Hematopoietic multipotent progenitor cell treated with erythropoietin and hydrocortisone succinate and interleukin-3 and kit ligand, for 6 days (in vitro differentiated cells): Measurements from ENCODE around the gene GPR161.

ENCODE experiments used
- DNase-seq: peaks from one replicate; pipeline ENCODE4 v3.0.0-alpha.2; 2015

Gene GPR161

DNA sequence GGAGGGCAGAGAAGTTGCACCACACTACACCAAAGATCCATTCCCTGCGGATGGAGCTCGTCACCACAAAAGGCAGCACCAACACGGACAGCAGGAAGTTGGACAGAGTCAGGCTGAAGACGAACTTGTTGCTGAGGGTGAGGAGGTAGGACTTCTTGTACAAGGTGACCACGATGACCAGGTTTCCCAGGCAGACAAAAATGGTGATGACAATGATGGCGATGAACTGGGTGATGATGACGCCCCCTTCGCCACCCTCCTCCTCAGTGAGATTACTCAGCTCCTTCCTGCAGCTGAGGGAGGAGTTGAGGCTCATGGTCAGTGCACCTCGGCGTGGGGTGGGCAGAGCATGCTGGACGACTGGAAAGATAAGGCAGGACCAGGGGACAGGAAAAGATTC is 32.2 kb downstream of the GPR161 start:
- DNase-seq, result no peak

DNA sequence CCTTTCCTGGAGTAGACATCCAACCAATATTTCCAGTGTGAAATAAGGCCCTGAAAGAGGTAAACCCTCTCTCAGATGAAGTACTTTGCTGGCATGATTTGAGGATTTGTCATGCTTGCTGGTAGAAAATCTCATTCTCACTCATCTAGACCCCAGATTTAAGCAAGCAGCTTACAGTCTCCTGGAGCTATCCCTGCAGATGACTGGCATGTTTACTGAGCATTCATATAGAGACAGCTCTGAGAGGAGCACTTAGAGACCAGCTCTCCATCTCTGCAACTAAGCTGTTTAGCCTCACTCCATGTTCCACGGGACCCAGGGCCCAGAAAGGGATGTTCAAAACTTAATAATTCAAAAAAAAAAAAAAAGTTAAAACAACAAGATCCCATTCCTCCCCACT is 34.2 kb downstream of the GPR161 start:
- DNase-seq, result no peak

DNA sequence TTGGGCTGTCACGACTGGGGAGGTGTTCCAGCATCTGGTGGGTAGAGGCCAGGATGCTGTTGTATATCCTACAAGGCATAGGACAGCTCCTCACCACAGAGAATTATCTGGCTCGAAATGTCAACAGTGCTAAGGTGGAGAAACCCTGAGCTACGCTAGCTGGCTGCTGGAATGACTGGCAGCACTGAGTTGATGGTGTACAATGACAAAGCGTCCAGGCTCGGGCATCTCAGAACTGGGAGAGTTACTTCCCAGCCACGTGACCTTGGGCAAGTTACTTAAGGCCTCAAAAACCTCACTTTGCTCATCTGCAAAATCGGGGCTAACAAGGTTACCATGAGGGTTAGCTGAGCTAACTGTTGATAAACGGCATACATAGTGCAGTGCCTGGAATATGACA is 35.4 kb downstream of the GPR161 start:
- no peak for DNase-seq

DNA sequence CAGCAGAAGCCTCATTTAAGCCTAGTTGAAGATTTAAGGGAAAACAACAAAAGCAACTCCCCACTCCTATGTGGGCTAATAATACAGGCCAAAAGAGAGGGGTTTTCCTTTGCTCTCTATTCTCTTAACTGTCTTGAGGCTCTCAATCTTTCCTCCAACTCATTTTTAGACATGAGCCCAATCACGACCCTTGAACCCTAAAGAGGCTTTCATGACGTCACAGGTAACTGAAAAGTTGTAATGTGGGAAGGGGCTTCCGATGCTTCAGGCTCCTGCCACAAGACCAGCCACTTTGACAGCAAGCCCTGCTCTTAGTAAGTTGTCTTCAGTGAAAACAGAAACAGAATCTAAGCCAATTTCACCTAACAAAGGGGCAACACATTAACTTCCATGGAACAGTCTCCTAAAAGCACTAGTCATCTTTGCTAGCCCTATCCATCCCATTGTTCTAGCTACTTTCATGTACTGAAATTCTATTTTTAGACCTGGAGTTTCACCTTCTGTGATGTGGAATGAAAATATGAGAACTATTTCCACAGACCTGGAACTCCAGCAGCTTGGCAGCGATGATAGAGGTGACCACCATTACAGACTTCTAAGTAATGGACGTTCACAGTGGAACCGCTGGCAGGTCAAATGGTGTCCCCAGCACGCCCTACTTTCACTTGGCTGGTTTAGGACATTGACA is 36.3 kb downstream of the GPR161 start:
- DNase-seq, result no peak

DNA sequence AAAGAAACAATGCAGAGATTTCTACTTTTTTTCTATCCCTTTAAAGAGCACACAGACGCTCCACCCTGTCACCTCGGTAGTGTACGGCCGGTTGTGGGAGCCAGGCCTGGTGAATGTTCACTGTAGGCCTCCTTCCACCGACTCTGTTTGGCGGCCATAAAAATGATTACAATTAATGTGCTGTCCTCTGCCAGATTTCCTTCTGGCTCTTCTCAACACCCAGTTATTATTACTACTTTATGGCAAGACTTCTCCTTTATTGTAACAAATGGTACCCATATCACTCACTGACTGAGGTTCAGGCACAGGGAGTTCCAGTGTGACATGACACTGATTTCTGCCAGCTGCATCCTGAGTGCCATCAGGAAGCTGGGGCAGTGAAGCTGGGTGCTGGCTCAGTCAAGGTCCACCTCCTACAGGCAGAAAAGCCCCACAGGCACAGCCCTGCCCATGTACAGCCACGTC is 37.4 kb downstream of the GPR161 start:
- no peak for DNase-seq

DNA sequence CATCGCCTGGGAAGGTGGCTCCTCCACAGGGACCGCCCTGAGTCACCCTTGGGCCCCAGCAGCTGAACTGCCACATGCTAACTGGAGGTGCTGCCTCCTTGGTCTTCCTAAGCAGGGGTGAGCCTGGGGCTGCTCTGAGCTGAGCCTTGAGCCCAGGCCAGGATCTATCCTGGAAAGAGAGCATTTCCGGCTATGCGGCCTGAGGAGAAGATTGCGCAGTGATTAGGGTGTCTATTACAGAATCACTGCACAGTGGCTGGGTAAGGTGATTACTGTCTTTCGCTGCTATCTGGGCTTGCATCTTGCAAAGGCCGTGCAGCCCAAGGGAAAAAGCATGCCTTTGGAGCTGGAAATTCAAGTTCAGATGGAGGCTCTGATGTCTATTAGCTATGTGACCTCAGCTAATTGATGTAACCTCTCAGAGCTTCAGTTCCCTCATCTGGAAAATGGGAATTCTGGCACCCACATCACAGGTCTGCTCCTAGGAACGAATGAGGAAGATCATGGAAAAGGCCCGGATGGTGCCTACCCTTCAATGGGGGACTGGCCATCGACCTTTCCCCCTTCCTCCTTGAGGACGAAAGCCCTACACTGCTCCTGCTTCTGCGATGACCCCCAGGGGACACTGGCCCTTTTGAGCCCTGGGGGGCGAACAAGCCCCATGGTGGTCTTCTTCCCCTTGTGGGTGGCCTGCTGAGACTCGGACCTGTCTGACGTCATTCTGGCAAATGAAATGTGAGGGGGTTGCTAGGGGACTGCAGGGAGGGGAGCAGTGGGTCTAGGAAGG is 38.0 kb downstream of the GPR161 start:
- no peak for DNase-seq

DNA sequence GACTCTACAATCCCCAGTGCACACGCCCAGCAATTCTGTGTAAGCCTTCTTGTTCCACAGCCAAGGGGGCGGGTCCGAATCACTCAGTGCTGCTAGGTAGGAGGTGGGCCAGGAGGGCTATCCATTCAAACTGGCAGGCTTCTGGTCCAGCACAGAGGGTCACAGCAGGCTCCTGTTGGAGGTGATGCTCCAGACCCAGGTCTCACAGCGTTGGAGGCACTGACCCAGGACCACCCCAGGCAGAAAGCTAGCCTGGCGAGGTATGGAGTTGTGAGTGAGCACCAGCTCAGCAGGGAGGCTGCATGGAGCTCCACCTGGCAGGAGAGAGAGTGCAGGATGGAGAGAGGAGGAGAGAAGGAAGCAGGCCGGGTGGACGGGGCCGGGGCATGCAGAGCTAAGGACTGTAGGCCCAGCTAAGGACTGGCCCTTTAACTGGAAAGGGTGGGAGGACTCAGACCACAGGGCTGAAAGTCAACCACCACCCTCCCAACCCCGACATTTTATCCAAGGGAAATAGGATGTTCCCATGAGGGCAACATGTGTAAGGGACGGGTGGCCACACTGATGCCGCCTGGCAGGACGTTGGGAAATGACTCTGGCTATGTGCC is 38.7 kb downstream of the GPR161 start:
- no peak for DNase-seq

DNA sequence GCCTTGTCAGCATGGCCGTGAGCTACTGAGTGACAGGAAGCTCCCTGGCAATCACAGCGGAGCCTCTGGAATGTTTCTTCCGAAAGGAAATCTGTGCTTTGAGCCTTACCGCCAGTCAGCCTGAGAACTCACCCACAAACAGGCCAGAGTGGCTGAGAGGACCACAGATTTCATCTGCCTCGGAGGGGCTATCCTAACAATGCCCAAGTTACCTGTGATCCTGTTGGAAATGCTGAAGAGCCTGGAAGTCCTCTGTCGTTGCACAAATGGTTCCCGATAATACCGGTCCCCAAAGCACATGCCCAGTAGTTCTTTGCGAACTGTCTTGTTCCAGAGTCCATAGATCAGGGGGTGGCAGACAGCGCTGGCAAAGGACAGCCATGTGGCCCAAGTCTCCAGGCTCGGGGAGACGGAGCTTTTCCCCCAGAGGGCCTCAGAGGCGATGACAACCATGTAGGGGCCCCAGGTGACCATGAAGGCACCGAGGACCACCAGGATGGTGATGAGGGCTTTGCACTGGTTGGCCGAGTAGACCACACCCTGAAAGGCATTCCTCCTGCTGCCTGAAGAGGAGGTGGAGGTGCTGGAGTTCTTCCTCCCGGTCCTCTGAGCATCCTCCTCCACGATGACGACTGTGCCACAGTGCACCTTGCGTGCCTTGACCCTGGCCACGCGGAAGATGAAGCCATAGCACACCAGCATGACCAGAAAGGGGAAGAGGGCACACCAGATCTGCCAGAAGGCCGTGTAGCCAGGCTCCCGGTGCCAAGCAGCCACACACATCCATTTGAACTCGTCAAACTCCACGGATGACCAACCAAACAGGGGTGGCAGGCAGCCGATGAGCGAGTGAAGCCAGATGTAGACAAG is 40.2 kb downstream of the GPR161 start:
- DNase-seq, result no peak

DNA sequence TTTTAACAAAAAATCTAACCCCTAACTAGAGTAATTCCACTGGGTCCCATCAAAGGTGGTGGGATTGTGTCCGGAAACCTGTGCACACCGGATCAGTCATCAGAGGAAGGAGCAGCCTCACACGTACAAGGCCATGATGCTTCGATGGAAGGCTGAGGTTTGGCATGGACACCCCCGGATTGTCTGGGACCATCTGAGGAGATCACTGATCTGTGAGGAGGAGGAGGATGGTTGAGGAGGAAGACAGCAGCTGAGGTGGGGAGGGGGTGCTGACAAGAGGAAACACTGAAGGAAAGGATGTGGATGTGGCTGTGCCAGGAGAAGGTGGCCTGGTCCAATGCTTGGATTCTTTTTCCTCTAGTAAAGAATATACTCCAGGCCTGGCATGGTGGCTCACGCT is 41.3 kb downstream of the GPR161 start:
- no peak for DNase-seq

DNA sequence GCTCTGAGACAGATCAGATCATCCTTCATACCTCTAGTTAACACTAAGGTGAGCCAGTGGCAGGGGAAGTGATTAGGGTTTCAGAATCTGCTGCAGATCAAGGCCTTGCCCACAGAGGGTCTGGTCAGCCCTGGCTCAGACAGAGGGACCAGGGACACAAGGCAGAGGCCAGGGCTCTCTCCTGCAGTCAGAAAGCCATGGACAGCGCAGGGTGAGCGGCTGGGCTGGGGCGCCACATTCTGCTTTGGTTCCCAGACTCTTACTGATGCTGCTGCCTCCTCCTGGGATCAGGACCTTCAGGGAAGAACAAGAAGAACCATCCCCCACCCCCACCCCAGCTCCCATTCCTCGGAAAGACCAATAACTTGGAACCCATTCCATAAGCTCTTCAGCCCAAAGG is 43.1 kb downstream of the GPR161 start:
- no peak for DNase-seq

DNA sequence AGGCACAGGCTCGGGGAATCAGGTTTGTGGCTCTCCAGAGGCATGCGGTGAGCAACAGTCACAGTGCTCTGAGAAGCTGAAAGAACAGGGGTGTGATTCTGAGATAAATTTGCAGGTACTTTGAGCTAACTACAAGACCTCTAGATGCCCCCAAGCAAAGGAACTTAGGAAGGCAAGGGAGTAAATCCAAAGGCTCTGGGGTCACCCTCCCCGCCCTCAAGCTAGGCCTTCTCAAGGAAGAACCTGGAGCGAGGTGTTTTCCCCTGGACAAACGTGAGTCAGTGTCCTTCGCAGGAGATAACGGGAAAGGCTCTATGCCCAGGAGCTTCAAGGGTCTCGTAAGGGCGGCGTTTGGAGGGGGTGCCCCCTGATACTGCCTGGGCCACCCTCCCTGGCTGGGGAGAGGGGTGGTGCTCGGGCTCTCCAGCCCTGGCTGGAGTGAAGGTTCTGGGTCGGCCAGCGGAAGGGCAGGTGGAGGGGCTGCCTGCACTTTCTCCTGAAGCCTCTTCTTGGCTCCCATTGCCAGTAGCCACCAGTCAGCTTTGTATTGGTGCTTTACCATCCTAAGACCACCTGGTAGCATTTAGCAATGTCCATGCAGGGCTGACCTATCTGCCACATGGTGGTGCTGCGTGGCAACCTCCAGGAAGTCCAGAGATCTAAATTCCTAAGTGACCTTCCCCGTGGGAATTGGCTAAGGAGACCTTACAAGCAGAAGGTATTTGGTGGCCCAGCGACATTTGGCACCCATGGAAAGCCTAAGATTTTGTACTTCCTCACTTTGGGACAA is 44.0 kb downstream of the GPR161 start:
- DNase-seq, result no peak

DNA sequence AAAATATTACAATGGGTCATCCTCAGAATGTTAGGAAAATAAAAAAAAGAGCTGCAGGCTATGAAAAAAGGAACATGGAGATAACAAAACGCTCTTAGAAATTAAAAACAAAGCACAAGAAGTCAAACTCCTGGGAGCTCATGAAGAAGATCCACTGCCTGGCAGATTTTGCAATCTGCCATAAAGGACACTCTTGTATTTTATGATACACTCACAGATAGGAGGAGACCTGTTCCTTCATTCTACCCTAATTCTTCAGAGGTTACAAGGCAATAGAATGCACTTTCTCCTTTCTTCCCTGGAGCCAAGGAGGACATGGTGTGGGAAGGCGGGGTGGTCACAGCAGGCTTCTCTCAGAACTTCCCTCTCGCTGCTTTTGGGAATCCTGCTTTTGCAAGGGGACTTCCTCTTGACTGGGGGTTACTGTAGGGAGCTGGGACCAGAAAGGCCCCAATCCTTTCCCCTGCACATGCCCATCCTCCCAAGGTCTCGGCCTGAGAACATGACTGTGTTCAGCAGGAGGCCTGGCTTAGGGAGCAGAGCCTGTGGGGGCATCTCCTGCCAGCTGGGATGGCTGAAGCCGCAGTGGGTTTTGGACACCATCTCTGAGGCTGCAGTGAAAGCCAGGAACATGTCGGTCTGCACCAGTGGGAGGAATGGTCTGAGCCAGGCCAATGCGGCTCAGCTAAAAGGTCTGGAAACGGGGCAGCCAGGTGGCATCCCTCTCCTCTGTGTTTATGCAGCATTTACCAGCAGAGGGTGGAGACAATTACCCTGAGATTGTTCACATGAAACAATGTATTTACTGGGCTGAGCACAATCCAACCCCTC is 44.8 kb downstream of the GPR161 start:
- no peak for DNase-seq

DNA sequence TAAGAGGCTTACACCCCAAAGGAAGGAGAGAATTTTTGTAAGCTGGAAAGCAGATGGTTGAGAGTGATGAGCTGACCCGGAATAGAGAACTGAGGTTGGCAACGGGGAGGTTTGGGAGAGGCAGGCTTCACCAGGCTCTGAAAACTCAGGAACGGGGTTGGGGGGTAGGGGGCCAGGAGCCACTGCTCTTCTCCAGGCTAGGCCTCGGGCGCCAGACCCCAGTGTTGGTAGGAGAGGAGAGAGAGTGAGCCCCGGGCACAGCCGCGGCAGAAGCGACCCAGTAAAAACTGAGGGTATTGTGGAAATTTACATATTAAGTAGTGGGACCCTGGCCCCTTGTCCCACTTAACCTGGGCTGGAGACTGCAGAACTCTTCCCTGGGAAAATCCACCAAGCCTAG is 45.7 kb downstream of the GPR161 start:
- no peak for DNase-seq

DNA sequence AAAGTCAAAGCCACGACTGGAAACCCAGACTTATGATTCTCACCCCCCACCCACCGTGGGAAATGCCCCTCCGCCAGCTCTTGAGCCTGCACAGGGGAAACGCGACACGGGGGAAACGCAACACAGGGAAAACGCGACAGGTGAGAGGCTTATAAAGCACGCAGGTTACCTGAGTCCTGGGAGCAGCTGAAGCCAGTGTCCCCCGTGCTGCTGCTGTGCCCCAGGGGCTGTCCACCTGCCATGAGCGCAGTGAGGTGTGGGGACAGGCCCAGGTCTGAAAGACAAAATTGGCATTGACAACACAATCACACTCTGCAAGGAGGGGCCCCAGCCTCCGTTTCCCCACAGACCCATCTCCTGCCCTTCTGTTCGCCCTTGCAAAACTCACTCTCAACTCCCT is 46.3 kb downstream of the GPR161 start:
- DNase-seq, result no peak

DNA sequence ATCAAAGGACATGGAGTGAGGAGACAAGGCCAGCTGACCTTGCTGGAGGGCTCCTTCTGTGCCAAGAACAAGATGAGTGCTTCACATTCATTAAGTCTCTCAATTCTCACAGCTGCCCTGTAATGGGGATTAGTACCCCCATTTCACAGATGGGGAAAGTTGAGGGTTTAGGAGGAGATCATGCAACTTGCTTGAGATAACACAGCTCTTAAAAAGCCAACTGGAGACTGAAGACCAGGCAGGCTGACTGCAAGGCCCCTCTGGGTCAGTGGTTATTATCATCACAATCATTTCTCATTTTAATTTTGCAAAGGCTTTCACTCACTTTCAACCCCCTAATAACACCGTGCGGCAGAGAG is 46.8 kb downstream of the GPR161 start:
- DNase-seq, result no peak

DNA sequence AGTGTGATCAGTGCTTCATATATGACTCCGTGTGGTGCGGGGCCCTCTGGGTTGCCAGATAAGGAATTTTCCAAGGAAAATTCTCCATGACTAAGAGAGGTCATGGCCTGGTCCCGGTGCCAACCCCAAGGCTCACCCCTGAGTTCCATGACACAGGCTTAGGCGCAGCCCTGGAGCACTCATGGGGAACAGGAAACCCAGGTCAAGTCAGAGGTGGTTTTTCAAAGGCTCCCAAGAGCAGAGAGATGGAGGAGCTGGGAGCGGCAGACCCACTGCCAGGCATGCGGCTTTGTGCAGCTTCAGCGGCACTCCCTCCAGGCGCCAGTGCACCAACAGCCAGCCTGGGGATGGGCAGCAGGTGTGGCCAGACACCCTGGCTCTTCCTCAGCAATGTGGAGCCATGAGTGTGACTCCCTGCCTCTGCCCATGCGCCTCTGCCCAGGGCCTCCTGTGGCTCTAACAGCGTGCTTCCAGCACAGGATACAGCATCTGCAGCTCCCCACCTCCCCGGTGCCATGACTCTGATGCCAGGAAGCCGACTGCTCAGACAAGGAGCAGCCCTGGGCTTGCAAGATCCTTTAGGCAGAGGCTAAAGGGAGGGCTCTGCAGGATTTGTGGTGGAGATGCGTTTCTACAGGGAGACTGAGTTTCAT is 47.3 kb downstream of the GPR161 start:
- no peak for DNase-seq

DNA sequence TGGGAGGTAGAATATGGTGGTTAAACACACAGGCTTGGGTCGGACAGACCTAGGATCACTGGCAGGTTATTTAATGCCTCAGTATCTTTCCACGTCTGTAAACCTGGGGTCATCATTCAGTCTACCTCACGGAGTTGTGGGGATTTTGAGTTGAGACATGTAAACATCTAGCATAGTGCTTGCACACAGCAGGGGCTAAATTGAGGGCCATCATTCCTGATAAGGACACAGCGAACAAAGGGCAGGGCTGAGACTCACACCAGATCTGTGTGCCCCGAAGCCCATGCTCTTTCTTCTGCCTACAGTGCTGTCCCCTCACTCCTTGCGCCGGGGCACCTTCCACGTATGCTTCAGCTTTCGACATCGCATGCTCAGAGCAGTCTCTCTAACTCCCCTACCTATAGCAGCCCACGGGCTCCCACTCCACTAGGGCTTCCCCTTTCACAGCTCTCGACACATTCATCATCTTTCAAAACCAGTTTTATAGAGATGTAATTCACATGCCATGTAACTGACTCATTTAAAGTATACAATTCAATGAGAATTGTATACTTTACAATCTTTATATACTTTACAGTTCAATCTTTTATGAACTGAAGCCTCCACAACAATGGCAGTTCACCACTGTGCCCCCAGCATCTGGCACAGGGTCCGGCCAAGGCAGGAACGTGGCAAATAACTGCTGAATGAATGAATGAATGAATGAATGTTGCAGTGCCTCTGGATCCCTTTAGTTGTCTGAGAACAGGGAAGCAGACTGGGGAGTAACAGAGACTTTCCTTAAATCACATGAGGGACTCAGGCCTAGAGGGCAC is 48.0 kb downstream of the GPR161 start:
- DNase-seq, result no peak

DNA sequence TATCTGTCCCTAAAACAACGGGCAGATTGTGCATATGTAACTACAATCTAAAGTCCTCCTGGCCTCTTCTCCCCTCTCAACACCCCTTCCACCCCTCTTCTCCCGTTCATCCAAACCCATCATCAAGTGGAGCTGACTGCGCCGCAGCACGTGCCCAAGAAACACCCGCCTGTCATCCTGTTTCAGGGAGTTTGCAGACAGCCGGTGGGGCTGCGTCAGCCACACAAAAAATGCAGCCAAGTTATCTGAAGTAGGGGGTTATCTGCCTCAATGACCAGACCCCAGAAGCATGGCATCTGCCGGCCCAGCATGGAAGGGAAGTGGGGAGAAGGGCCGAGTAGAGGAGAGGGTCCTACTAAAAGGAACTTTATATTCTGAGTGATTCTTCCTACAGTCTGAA is 49.0 kb downstream of the GPR161 start:
- no peak for DNase-seq

DNA sequence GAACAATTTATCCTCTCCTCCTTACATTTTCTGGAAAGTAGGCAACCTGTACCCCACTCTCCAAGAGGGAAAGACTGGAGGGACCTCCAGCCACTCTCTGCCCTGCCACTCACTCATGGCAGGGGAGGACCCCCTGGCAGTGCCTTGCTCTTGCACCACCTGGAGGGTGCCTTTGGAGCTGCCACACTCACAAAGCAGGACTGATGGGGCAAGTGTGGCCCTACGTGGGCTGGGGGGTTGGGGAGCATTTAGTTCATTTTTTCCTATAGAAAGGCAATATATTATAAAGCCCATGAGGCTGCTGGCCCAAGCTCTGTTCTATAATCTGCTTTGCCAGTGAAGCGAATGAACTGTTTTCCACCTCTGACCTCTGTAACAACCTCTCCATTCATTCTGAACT is 50.3 kb downstream of the GPR161 start:
- DNase-seq, result no peak

DNA sequence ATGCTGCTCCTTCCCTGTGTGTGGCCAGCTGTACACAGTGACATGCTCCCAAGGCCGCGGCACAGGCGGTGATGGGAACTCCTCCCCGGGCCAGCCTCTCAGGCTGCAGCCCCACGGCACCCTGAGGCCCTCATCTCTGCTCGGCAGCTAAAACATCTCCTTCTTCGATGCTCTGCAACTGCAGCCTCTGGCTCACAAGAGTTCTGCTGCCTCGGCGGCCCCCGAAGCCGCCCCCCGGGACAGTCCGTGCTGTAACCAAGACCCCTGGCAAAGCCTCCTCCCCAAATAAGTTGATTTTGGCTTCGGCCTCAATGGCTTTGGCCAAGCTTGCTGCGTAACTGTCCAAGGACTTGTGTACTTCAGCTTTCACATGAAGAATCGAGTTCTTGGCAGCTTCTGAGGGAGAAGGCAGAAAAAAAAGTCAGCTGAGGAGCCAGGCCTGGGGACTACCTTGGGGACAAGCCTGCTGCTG is 51.3 kb downstream of the GPR161 start:
- no peak for DNase-seq
